Hepatocyte (in vitro differentiated cells): ENCODE data around the gene RANGRF.

ENCODE experiments used
- EZH2 ChIP-seq: fragments of 200-600 bp; sonication (generic); IDR thresholded peaks from 2 replicates; pipeline ENCODE4 v1.6.1; 2016; ENCODE audit warnings: antibody characterized with exemption, mild to moderate bottlenecking, borderline replicate concordance
- EZH2phosphoT487 ChIP-seq: fragments of 200-600 bp; sonication (generic); IDR thresholded peaks from one replicate; pipeline ENCODE4 v1.6.1; 2018; ENCODE audit warnings: antibody characterized with exemption, mild to moderate bottlenecking, low read depth, moderate library complexity; ENCODE audit not compliant: unreplicated experiment, severe bottlenecking
- TF ChIP-seq, protein P1 (sequence below): fragments of 200-600 bp; sonication (generic); IDR thresholded peaks from 2 replicates; pipeline ENCODE4 v1.5.1; 2016; ENCODE audit warnings: antibody characterized with exemption, mild to moderate bottlenecking; ENCODE audit not compliant: poor library complexity

- TF ChIP-seq, protein P1, sequence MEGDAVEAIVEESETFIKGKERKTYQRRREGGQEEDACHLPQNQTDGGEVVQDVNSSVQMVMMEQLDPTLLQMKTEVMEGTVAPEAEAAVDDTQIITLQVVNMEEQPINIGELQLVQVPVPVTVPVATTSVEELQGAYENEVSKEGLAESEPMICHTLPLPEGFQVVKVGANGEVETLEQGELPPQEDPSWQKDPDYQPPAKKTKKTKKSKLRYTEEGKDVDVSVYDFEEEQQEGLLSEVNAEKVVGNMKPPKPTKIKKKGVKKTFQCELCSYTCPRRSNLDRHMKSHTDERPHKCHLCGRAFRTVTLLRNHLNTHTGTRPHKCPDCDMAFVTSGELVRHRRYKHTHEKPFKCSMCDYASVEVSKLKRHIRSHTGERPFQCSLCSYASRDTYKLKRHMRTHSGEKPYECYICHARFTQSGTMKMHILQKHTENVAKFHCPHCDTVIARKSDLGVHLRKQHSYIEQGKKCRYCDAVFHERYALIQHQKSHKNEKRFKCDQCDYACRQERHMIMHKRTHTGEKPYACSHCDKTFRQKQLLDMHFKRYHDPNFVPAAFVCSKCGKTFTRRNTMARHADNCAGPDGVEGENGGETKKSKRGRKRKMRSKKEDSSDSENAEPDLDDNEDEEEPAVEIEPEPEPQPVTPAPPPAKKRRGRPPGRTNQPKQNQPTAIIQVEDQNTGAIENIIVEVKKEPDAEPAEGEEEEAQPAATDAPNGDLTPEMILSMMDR = no peak
- TF ChIP-seq EZH2 (no peak), EZH2phosphoT487 (no peak)
Observed at GRCh38 chr17:8292639-8293395, 4.3 kb downstream of the RANGRF start.
